Eye (tissue), 1 donor: ENCODE results near the gene TICRR.

Experiments used
- DNase-seq: peaks from one replicate; pipeline ENCODE4 v3.0.0-alpha.2; 2015

TICRR gene

GRCh38 chr15:89656116-89656815 lies 81.0 kb downstream of the TICRR start:
- no peak for DNase-seq

GRCh38 chr15:89657686-89658200 lies 82.5 kb downstream of the TICRR start:
- no peak for DNase-seq

DNA sequence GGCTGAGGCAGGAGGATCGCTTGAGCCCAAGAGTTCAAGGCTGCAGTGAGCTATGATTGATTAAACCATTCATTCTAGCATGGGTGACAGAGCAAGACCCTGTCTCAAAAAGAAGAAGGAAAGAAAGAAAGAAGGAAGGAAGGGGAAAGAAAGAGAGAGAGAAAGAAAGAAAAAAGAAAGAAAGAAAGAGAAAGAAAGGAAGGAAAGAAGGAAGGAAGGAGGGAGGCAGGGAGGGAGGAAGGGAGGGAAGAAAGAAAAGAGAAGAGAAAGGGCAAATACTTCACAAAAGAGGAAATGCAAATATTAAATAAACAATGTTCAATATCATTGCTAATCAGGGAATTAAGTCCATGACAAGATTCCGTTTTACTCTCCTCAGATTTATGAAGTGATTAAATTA lies 84.0 kb downstream of the TICRR start:
- no peak for DNase-seq

DNA sequence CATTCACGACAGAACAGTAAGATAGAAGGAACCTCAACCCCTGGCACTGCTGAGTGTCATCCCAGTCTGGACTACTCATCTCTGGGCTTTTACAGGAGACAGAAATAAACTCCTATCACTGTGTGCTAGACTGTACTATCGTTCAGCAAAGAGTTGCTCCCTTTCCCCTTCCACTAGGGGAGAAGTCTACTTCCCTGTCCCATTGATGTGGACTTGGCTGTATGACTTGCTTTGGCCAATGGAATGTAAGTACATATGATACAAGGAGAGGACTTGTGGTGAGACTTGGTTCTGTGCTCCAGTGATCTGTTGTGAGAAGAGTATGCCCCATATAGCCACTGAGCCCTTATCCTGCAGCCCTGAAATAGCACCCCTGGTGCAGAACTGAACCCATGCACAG lies 85.3 kb downstream of the TICRR start:
- DNase-seq, result no peak

GRCh38 chr15:89662893-89663626 lies 87.8 kb downstream of the TICRR start:
- DNase-seq, result peak; percentile 15

- no peak for DNase-seq
Measured at GRCh38 chr15:89664441-89665350, 89.4 kb downstream of the TICRR start.

GRCh38 chr15:89665449-89666181 lies 90.3 kb downstream of the TICRR start:
- peak; percentile 78 for DNase-seq

DNA sequence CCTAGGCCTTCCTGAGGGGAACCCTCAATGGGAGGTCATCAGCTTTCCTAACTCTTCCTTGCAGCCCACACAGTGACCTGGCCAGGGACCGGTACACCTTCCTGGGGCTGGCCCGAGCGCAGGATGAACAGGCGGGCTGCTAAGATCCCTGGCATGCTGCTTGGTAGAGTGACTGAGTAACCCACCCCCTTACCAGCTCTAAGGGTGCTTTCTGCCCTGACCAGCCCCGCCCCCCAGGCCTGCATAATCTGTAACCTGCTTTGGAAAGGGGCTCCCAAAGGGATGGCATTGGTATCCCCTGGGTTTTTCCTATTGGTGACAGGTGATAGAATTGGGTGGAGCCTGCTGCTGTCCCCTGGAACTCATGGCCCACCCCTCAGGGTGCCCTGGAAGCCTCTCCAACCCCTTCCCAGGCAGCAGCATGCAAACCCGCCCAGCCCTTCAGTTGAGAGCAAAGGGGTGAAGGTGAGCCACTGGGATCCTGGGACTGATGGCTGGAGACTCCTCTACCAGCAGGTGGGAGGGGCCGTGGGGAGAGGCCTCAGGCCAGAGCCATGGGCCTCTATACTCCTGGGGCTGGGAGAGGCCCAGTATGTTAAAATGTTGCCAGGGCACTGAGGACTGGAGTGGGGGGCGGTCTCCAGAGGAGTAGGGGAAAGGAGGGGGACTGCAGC lies 91.1 kb downstream of the TICRR start:
- DNase-seq, result no peak

DNA sequence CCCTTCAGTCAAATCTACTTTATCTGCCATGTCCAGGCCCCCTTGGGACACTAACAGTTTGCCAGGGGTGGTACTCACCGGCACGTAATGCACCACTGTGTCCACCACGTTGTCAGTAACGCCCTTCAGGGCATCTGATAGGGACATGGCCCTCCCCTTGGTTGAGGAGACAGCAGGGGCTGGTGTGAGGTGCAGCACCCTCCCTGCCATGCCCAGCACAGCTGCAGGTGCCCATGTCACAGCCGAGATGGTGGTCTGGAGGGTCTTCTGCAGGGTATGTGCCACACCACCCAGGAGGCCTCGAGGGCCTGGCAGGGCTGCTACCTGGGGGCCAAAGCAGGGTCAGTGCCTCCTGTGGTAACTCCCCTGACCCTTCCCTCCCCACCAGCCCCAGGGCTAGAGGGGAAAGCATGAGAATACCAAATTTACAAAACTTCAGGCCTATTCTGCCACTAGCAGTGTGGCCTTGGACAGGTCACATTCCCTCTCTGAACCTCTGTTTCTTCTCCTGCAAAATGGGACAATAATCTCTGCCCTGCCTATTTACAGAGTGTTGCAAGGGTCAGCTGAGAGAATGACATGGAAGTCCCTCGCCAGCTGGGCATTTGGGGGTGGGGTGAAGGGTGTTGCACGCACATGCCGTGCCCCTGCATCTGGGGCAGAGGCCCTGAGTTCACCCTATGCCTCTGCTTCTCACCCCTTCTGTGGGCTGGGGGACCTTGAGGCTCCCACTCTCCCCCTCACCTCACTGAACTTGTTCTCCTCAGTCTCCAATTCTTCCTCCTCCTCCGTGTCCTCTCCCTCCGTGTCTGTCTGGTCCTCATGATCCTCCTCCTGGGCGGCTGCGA lies 91.8 kb downstream of the TICRR start:
- no peak for DNase-seq

DNA sequence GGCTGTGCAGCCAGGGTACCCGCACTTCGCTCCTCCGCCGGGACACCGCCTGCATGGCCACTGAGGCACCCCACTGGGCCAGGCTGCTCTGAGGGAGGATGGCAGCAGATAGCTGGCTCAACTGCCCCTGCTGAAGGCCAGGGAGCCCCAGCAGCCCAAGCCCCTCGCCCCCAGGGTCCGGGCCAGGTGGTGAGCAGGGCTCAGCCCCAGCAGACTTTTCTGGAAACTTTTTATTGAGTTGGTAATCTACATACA lies 92.4 kb downstream of the TICRR start:
- DNase-seq, result no peak

- DNase-seq, result no peak
Measured at GRCh38 chr15:89668171-89668570, 92.9 kb downstream of the TICRR start.

DNA sequence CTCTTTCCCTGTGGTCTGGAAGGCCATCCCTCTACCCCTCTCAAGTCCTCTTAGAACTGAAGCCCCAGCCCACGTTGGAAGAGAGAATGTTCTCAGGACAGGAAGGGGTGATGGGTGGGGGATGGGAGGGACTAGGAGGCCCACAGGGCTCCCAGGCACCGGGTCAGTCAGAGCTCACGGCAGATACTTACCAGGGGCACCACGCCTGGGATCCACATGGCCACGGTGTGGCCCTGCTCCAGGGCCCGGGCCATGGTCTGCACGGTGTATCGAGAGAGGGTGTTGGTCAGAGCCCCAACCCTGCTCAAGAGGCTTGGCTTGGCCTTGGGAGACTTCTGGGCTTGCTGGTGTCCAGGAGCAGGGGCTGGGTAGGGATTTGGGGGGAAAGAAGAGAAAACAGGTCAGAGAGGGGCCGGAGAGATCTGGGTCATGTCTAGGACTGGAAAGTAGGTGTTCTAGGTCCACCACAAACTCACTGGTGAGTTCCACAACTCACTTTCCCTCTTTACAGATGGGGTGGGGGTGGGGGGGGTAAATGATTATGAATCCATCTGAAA lies 94.1 kb downstream of the TICRR start:
- DNase-seq, result no peak

DNA sequence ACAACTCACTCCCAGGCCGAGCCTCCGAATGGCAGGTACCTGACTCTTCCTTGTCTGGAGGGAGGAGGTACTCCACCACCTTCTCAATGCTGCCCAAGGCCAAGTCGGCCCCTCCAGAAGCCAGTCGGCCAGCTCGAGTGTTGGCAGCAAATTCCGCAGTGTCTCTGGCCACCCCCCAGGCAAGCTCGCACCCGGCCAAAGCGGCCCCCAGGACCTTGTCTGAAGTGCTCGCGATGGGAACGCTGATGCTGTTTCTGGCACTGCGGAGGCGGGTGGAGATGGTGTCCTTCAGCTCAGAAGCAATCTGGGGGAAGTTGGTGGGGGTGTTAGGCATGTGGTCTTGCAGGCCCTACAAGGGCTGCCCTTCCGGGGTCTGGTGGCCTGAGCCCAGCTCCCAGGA lies 94.7 kb downstream of the TICRR start:
- no peak for DNase-seq

- no peak for DNase-seq
Measured at GRCh38 chr15:89670971-89671560, 95.8 kb downstream of the TICRR start.

DNA sequence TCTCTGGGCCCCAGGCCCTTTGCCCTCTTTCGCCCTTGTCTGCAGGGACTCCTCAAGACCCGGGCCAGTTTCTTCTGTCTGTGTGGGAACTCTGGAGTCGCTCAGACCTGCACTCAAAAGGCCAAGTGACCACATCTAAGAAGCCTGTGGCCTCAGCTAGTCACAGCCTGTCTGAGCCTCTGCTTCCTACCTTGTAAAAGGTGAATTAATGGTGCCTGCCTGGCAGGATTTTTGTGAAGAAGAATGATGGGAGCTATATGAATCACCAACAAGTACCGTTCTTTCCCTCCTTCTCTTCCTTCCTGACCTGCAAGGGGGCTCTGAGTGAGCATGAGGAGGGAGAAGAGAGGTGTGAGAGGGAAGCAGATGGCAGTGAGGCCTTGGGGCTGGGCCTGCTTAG lies 96.4 kb downstream of the TICRR start:
- DNase-seq, result no peak

- no peak for DNase-seq
Measured at GRCh38 chr15:89672221-89673164, 97.2 kb downstream of the TICRR start.

- DNase-seq, result peak; percentile 64
Measured at GRCh38 chr15:89673165-89673512, 97.9 kb downstream of the TICRR start.

DNA sequence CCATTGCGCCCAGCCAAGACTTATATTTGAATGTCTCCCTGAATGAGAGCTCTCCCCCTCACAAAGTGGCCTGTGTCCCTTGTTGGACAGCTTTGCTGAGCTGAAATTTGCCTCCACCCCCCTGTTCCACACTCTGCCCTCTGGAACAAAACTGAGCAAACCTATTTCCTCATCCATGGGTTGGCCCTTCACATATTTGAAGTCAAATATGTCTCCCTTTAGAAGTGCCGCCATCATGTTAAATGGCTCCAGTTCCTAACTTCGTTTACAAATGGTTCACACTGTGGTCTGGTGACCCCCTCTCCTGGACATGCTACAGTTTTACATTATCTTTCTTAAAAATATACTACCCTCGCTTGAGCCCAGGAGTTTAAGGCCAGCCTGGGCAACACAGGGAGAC lies 99.3 kb downstream of the TICRR start:
- DNase-seq, result no peak

- no peak for DNase-seq
Measured at GRCh38 chr15:89675606-89676005, 100.3 kb downstream of the TICRR start.

- DNase-seq, result no peak
Measured at GRCh38 chr15:89677381-89677780, 102.1 kb downstream of the TICRR start.
